Measurements from ENCODE around the gene NPB. TPM values are rescaled to one million over a fixed set of nuclear protein-coding genes. Genes with fewer than 3 reads are reported as not detected.
"Not testable (repeated sequence)": the region's sequence is repeated elsewhere in the genome, so short reads cannot be mapped to it uniquely, and the experiment has no call there.

NPB gene
- total RNA-seq, 1 donor from 2014 or later: 0.58 TPM

- DNase-seq (ENCODE audit: low read depth): no peak
- TF ChIP-seq CTCF (conservative IDR thresholded peaks at IDR 0.05; ENCODE audit: low read depth, low read length): no peak
- H3K4me3 ChIP-seq (ENCODE audit: low read depth, low read length): no peak overlapping the region
Measured at GRCh38 chr17:81915331-81915730, 13.3 kb downstream of the NPB start.

- no peak for TF ChIP-seq CTCF (conservative IDR thresholded peaks at IDR 0.05; ENCODE audit: low read depth, low read length)
- peak overlapping the region; percentile 79 for H3K4me3 ChIP-seq (ENCODE audit: low read depth, low read length)
- peak; percentile 61 for DNase-seq (ENCODE audit: low read depth)
Measured at GRCh38 chr17:81916234-81917001, 14.4 kb downstream of the NPB start.

- TF ChIP-seq CTCF (conservative IDR thresholded peaks at IDR 0.05; ENCODE audit: low read depth, low read length): no peak
- peak within 1 kb of the TSS; percentile 79 for H3K4me3 ChIP-seq (ENCODE audit: low read depth, low read length)
- no peak for DNase-seq (ENCODE audit: low read depth)
Measured at GRCh38 chr17:81917565-81918332, 15.7 kb downstream of the NPB start, which contains the start of gene SIRT7. TSS of gene SIRT7 (minus strand) at chr17:81918176. CDS start at chr17:81918131, 45 bp downstream.

- not testable (repeated sequence) for DNase-seq (ENCODE audit: low read depth)
- peak overlapping the region; percentile 79 for H3K4me3 ChIP-seq (ENCODE audit: low read depth, low read length)
Measured at GRCh38 chr17:81918333-81918669, 16.3 kb downstream of the NPB start.

GRCh38 chr17:81918832-81919545 is 17.0 kb downstream of the NPB start:
- TF ChIP-seq CTCF (conservative IDR thresholded peaks at IDR 0.05; ENCODE audit: low read depth, low read length): no peak
- DNase-seq (ENCODE audit: low read depth): no peak
- no peak overlapping the region for H3K4me3 ChIP-seq (ENCODE audit: low read depth, low read length)

- DNase-seq (ENCODE audit: low read depth): no peak
- H3K4me3 ChIP-seq (ENCODE audit: low read depth, low read length): no peak overlapping the region
- TF ChIP-seq CTCF (conservative IDR thresholded peaks at IDR 0.05; ENCODE audit: low read depth, low read length): no peak
Measured at GRCh38 chr17:81920612-81921536, 18.8 kb downstream of the NPB start.

Measured in epithelial cell of proximal tubule (primary cell).